GM12872 (cell line): ENCODE results near the gene SLC35F2.

ENCODE experiments used
- TF ChIP-seq, protein P1 (sequence below): IDR thresholded peaks from 3 replicates; pipeline ENCODE4 v1.5.1; 2011; ENCODE audit warnings: low read depth, mild to moderate bottlenecking, low read length, moderate library complexity; ENCODE audit not compliant: insufficient read depth

SLC35F2 gene

DNA sequence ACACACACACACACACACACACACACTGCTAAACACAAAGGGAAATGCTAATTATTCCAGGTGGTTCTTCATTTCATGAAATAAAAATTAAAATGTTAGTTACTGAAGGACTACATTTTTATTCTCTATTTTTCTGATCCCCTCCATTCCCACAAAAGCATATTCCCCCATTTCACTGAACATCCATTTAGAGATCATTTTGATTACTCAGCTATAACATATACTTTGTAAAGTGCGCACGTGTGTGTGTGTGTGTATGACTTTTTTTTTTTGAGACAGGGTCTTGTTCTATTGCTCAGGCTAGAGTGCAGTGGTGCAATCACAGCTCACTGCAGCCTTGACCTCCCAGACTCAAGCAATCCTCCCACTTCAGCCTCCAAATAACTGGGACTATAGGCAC, 42.6 kb downstream of the SLC35F2 start:
- TF ChIP-seq, protein P1, sequence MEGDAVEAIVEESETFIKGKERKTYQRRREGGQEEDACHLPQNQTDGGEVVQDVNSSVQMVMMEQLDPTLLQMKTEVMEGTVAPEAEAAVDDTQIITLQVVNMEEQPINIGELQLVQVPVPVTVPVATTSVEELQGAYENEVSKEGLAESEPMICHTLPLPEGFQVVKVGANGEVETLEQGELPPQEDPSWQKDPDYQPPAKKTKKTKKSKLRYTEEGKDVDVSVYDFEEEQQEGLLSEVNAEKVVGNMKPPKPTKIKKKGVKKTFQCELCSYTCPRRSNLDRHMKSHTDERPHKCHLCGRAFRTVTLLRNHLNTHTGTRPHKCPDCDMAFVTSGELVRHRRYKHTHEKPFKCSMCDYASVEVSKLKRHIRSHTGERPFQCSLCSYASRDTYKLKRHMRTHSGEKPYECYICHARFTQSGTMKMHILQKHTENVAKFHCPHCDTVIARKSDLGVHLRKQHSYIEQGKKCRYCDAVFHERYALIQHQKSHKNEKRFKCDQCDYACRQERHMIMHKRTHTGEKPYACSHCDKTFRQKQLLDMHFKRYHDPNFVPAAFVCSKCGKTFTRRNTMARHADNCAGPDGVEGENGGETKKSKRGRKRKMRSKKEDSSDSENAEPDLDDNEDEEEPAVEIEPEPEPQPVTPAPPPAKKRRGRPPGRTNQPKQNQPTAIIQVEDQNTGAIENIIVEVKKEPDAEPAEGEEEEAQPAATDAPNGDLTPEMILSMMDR: no peak

DNA sequence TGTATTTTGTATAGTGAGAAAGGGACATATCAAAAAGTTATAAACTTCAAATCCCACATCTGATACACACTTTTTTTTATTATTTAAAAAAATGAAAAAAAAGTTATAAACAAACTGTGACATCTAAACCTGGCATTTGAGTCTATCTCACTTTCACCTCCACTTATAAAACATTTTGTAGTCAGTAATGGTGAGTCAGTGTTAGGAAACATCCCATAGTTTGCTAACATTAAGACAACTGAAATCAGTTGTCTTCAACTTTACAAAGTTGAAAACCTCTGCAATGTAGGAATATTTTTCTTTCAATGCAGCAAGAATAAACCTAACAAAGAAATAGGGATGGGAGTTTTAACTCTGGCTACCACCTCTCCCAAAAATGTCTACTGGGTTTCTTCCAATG, 47.7 kb downstream of the SLC35F2 start:
- TF ChIP-seq, protein P1: no peak

DNA sequence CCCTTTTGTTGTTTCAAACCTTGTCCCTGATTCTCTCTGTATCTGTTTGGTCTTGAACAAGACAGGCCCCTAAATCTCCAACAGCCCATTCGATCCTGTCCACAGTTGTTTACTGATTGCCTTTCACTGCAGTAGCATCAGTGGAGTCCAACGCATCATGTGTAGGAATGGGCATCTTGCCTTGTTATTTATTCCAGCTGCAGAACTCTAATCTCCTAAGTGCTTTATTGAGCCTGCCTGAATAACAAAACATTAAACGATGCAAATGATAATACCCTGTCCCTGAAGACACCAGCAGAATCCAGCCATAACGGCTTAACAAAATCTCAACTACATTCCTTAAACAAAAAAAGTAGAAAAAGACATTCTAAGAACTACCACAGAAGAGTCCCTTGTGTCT, 50.1 kb downstream of the SLC35F2 start:
- TF ChIP-seq, protein P1: no peak

DNA sequence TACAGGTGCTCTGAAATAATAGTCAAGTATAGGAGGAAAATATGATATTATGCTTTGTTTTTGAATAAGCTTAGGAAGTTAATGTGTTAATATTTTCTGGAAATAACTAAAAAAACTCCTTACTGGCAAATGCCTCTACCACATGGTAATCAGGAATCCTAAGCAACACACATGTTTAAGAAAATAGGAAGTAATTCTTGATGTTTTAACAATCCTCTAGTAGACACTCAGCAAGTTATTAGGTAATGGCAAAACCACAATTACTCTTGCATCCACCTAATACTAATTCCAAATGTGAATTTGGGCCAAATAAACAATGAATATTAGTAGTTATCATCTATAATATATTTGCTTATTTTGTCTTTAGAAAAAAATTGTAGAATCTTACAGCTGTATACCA, 53.6 kb downstream of the SLC35F2 start:
- TF ChIP-seq, protein P1: no peak

DNA sequence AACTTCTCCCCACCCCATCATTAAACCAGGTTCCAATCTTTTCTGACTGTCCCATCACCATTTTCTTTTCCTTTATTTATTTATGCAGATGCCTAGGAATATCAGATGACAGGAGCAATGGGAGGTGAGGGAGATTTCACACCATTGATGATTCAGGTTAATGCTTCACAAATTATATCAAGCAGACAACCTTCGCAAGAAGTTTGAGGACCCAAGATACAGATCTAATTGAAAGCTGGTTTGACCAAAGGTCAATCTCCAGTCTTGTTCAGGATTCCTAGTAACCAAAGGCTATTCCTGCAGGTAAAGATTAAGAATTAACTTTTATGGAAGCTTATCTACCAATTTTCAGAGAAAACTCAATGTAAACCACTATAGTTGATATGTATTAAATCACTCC, 54.4 kb downstream of the SLC35F2 start:
- TF ChIP-seq, protein P1: no peak

DNA sequence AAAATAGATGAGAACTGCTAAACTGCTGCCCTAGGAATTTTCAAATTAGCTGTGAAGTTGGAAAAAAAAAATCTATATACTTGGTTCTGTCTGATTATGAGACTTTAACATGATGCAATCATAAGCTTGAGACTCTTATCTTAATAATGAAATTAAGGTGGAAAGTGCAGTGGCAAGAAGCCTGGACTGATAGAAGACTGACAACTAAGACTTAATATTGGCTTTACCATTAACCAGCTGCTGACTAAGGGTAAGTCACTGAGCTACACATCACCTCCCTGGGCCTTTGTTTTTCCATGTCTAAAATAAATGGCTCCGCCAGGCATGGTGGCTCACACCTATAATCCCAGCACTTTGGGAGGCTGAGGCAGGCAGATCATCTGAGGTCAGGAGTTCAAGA, 56.9 kb downstream of the SLC35F2 start:
- TF ChIP-seq, protein P1: no peak

DNA sequence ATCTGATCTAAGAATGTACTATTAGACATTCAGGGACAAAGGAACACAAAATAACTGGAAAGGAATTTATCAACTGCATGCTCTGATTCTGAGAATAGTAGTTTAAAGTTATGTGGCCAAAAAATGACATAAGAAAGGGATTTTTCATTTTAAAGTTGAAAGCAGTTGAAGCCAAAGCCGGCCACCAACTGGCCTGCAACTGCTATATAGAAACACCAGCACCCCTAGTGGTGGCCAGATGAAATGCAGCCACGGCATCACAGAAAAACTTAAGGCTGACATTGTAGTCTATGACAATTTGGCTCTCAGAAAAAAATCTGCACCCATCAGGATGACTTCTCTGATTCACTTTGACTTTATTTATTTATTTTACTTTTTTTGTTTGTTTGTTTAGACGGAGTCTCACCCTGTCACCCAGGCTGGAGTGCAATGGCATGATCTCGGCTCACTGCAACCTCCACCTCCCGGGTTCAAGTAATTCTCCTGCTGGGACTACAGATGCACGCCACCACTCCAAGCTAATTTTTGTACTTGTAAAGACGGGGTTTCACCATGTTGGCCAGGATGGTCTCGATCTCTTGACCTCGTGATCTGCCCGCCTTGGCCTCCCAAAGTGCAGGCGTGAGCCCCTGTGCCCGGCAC, 59.2 kb downstream of the SLC35F2 start:
- TF ChIP-seq, protein P1: peak; percentile 94

DNA sequence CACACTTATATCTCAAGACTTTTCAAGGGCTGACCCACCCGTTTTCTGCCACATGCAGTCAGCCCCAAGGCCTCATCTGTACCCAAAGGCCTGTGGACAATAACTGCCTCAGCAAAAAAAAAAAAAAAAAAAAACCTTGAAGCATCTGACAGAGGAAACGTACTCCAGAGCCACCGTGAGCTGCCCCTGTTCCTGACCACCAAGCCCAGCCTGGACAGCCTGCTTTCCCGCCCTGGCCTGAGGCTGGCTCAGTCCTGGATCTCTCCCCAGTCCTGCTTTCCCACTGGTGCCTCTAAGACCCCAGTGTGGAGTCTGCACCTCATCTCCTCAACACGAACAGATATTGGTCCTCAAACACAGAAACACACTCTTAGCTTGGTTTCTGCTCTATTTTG, 66.5 kb downstream of the SLC35F2 start:
- TF ChIP-seq, protein P1: no peak
